NCI-H82 treated with DMSO at 0.1 percent for 48 hours (cell line): ENCODE data around the gene RND1.
"Not testable (repeated sequence)": the region's sequence is repeated elsewhere in the genome, so short reads cannot be mapped to it uniquely, and the experiment has no call there.

Experiments
- DNase-seq: peaks from one replicate; lab custom pipeline; 2025; ENCODE audit not compliant: unreplicated experiment; lab: John Stamatoyannopoulos, UW

Gene RND1

DNA sequence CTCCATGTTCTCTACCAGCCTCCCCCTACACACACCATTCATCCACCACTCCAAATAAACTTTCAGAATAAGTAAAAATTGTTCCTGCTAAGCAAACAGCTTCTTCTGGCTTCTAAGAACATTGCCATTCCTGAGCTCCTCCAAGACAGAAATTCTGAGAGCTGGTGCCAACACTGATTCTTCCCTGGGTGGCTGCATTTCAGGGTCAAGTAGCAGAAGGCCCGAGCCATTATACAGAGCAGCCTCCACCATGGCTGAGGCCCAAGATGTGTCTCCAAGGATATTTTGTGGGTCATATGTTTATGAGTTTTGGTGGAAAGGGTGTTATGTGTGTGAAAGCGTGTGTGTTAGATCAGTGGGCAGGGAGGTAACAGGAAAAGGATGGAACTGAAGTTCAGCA is 3.5 kb upstream of the RND1 start:
- no peak for DNase-seq

DNA sequence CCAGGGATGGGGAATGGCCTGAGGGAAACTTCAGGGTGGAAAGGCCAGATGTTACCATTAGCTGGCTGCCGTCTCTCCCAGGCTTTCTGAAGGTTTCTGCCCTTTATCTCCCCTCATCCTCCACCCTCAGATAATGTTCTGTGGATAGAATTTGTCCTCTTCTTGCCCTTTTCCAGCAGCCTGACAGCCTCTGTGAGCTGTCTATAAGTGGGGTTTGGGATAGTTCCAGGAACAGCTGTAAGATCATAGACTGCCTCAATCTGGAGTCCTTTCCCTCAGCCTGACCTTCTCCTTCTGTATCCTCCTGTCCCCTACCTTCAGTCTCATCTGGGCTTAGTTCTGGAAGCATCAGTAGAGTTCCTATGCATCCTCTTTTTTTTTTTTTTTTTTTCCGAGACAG is 2.8 kb upstream of the RND1 start:
- no peak for DNase-seq

DNA sequence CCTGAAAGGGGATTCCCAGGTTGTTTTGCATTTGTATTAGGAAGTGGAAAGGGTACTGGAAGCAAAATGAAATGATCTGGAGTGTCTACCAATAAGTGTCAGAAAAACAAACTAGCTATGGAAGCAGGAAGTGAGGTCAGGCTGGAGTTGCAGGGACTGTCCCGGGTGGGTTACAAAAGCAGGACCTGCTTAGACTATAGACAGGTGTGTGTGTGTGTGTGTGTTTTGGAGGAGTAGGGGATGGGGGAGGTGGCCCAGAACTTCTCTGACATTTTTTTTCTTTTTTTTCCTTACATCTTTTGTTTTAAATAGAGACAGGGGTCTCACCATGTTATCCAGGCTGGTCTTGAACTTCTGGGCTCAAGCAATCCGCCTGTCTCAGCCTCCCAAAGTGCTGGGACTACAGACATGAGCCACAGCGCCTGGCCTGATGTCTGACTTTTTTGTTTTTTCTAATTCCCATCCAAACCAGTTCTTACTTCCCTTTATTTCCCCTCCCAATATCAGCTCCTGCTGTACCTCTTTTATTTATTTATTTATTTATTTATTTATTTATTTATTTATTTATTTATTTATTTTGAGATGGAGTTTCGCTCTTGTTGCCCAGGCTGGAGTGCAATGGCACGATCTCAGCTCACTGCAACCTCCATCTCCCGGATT is 512 bp upstream of the RND1 start:
- DNase-seq, result no peak

DNA sequence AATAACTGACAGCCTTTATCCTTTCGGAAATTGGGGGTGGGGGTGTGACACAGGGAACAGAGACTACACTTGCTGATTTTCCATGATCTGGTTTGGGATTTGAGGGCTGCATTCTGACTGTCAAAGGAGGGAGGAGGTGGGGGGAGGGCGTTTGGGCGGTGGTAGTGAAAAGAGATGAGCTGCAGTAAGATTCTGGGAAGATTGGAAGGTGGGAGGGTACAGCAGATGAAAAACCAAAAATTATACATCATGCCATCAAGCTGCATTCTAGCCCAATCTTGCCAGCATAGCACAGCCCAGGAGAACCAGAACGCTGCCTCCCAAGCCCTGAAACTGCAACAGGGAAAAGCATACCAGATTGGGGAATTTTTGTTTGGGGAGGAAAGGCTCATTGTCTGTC is 2.4 kb downstream of the RND1 start:
- DNase-seq, result no peak

DNA sequence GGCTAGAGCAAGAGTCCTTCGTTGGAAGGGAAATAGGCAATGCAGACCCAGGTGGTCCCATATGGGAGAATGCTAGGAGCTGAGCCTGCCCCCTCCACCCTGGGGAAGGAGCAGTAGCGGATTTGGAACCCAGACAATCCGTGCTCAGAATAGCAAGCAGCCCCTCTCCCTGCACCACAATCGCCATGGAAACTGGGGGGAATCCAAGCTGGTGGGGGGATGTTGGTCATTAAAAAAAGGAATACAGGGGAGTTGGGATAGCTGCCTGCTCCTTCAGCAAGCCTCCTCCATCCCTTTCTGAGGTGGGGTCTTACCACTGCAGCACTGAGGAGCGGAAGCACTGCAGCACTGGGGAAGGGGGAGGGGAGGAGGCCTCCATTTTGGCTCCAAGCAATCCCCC is 2.9 kb downstream of the RND1 start:
- DNase-seq, result no peak

DNA sequence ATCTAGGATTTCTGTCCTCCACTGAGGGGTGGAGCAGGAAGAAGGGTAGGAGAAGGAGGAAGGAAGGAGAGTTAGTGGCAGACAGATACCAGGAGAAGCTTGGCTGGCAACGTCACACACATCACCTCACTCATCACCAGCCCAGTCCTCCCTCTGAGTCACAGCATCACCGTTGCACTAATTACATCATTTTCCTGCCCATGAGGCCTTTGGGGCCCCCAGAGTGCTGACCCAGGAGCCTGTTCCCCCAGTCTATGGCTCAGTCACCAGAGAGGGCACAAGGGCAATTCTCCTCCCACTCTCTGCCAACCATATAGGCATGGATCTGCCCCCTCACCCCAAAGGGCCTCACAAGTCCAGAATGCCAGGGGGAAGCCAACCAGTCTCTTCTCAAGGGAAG is 4.6 kb downstream of the RND1 start:
- DNase-seq, result no peak

DNA sequence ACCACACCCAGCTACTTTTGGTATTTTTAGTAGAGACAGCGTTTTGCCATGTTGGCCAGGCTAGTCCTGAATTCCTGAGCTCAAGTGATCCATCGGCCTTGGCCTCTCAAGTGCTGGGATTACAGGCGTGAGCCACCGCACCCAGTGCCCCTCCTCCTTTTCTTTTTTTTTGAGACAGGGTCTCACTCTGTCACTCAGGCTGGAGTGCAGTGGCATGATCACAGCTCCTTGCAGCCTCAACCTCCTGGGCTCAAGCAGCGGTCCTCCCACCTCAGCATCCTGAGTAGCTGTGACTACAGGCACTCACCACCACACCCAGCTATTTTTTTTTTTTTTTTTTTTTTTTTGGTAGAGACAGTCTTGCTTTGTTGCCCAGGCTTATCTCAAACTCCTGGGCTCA is 5.4 kb downstream of the RND1 start:
- DNase-seq, result not testable (repeated sequence)

DNA sequence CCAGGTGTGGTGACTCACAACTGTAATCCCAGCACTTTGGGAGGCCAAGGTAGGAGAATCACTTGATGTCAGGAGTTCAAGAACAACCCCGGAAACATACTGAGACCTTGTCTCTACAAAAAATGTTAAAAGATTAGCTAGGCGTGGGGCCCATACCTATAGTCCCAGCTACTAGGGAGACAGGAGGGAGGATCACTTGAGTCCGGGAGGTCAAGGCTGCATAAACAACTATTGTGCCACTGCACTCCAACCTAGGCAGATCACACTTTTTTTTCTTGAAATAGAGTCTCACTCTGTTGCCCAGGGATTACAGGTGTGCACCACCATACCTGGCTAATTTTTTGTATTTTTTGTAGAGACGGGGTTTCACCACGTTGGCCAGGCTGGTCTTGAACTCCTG is 6.1 kb downstream of the RND1 start:
- DNase-seq, result no peak

DNA sequence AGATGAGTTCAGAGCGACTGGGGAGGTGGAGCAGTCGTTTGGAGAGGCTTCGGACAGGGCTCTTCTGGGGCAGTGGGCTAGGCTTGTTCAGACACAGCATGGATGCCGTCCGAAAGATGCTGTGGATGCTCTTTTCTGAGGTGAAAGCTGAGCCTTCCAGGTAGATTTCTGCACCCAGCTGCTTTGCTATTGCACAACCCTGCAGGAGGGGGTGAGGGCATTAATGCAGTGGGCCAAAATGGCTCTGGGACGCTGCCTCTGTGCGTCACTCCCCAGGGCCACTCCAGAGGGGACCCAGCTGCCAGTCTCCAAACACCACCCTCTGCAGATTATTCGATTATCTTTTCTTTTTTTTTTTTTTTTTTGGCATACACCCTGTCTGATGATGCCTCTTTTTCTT is 7.6 kb downstream of the RND1 start:
- DNase-seq, result no peak

DNA sequence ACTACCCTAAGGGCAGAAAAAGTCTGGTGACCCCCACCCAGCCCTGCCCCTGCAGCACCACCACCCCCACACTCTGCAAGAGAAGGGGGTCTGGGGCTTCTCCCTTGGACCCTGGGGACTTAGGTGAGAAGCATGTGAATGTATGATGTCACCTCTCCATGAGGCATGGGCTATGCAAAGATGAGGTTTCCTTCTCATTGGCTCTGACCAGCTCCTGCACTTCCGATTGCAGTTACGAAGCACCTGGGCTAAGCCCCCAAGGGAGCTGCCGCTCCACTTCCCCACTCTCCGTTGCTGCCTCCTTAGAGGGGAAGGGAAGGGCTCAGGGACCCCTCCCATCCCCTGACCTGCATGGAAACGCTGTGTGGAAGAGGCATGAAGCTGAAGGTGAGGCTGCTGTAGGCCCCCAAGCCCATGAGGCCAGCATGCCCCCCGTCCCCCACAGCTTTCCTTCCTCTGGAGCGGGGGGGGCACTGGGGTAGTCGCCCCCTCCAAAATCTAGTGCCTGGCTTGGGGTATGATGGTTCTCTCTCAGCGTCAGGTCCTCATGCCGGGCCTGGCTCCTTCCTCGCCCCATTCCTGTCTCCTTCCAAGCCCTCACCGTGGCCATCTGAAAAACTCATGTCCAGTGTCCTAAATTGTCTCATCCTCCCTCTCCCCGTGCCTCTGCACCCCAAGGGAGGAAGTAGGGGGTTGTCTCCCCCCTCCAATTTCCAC is 8.2 kb downstream of the RND1 start:
- DNase-seq, result no peak

DNA sequence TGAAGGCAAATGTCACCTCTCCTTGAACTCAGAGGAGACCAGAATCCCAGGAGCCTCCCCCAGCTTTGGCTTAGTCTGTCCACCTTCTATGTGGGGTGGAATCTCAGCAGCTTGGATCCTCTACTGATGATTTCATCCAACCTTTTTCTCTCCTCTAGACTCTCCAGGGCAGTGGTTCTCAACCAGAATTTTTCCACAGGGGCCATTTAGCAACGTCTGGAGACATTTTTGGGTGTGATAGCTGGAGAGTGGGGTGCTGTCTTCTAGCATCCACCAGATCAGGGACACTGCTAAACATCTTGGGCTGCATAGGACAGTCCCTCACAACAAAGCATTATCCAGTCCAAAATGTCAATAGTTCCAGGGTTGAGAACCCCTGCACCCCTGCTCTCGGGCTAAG is 9.3 kb downstream of the RND1 start:
- DNase-seq, result no peak

DNA sequence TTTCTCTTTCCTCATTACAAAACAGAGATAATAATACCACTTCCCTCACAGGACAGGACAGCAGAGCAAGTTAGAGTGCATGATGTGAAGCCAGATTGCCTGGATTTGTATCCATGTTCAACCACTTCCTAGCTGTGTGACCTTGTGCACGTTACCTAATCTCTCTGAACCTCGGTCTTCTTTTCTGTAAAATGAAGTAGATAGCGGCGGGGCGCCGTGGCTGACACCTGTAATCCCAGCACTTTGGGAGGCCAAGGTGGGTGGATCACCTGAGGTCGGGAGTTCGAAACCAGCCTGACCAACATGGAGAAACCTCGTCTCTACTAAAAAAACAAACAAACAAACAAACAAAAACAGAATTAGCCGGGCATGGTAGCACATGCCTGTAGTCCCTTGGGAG is 10.7 kb downstream of the RND1 start:
- not testable (repeated sequence) for DNase-seq

DNA sequence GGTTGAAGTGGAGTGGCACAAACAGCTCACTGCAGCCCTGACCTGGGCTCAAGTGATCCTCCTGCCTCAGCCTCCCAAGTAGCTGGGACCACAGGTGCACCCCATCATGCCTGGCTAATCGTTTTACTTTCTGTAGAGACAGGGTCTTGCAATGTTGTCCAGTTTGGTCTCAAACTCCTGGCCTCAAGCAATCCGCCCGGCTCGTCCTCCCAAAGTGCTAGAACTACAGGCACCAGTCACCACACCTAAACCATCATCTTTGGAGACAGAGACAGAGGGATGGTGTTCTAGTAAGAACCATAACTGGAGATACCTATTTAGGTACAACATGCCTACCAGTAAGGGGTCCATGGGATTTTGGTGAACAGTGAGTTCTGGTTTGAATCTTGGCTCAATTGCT is 11.2 kb downstream of the RND1 start:
- no peak for DNase-seq

DNA sequence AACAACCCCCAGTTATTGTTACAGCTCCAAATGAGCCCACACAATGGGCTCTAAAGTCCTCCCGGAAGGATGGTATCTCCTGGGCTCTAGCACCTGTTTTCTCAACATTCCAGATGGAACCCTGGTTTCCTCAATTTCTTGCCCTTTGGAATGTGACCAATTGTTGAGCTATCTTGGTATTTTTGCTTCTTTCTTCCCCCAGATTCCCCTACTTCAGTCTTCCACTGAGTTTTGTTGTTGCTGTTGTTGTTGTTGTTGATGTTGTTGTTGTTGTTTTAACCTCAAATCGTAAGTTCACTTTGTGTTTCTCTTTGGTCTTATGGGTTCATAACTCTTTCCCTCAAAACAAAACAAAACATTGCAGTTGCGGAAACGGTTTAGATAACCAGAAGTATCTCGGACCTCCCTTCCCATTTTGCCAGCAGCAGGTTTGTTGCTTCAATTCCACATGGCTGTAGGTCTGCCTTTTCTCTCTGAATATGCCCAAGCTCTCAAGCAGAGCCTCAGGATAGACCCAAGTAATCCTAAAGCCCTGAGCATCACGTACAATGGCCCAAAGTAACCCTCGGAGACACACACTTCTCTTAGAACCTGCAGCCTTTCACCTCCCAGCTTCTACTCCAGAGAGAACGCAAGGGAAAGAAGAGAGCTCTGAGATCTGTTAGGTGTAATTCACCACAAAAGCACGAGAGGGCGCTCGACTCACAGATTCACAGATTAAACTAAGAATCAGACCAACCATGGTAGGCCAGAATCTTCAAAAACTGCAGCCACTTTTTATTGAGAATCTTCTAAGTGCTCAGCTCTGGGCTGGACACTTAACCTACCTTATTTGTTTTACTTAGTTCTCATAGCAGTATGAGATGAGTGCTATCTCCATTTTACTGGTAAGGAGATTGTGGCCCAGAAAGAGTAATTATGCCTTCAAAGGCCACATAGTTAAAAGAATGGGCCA is 12.7 kb downstream of the RND1 start:
- peak; percentile 79 for DNase-seq

DNA sequence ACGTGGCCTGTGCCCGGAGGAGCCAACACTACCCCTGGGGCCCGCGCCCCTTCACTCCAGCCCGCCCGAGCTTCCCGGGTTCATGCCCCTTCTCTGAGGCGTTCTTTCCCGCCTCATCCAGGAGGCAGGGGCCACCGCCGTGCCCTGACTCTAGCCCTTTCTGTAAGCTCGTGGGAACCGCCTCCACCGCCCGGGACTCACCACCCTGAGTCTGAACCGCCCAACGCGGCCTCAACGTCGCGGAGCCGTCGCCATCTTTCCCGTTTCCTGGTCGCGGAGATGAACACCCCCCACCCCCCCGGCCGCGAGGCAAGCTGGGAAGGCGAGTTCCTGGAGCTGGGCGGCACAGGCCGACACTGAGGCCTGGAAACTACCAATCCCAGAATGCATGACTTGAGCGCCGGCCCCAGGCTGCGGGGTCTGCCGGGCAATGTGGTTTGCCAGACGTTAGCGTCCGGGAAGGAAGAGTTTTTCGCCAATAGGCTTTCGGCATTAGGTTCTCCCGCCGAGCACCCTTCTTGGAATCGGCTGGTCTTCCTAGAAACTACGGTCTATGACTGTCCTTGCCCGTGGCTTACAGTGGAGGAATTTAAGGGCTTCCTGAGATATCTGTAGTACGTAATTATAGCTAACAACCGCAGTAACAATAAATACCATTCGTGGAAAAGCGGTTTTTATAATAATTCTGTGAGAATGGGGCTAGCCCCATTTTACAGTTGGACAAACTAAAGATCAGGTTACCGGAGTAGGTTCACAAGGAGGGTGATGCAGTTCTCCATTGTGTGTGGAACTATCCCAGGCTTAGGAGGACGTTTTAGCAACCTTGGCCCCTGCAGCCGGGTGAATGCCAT is 13.6 kb downstream of the RND1 start, which contains the start of gene DDX23:
Gene DDX23, minus strand, starts transcription at position 281 of the 851 bp plus-strand sequence. CDS start 6,381 bp downstream, outside the sequence.
- DNase-seq, result peak; percentile 96

DNA sequence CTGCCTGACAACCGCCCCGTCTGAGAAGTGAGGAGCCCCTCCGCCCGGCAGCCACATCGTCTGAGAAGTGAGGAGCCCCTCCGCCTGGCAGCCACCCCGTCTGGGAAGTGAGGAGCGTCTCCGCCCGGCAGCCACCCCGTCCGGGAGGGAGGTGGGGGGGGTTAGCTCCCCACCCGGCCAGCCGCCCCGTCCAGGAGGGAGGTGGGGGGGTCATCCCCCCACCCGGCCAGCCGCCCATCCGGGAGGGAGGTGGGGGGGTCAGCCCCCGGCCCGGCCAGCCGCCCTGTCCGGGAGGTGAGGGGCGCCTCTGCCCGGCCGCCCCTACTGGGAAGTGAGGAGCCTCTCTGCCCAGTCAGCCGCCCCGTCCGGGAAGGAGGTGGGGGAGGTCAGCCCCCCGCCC is 23.6 kb downstream of the RND1 start:
- DNase-seq, result not testable (repeated sequence)

DNA sequence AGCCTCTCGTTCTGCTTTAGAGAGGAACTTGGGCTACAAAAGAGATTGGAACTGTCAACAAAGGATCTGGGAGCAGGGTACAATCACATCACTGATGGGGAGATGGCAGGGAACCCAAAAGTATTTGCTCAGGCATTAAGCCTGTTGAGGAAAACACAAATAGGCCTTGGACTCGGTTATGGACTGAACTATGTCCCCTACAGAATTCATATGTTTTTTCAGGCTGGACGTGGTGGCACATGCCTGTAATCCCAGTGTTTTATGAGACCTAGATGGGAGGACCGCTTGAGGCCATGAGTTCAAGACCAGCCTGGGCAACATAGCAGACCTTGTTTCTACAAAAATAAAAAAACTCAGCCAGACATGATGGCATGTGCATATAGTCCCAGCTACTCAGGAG is 27.6 kb downstream of the RND1 start:
- DNase-seq, result no peak

DNA sequence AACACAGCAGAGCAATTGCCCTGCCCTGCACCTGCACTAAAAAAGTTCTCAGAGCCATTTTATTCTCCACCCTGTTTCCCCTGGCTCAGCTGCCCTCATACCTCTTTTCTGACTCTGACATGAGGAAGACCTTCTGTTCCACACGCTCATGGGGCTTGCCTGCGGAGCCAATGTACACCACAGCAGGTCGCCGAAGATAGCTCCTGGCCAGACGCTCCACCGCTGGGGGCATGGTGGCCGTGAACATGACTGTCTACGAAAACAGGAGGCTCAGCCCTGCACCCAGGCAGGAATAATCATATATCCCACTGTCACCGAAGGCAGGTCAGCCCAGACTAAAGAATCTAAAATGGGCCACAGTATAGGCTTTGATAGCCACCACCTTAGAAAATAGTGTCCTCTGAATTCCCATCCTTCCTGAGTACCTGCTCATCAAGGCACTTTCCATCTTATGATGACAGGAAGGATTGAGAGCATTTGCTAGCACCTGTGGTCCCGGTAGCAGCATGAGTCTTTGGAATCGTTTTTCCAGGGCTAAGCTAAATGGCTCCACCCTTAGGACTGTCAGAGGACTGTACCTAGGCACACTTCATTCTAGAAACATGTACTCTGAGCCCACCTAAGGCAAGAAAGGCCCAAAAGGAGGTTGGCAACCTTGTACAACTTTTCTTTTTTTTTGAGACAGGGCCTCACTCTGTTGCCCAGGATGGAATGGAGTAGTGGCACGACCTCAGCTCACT is 33.2 kb downstream of the RND1 start:
- DNase-seq, result no peak

DNA sequence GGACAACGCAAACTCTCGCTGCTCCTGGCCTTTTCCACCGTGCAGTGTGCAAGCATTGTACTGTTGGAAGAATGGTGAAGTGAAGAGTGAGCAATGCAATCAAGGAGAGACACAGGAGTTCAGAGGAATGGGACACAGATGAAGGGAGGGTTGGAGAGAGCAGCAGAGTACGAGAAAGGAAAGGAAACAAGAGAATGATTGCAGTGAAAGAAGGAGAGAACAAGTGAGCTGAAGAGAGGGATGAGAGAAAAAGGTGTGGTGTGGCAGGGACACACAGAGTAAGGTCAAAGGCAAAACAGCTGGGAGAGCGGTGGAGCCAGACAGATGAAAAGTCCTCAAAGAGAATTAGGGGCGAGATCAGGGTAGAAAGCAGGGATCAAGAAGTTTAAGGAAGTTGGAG is 34.4 kb downstream of the RND1 start:
- DNase-seq, result no peak
